SKM-1 treated with dmso at 0.1 percent for 144 hours (cell line): ENCODE data around the gene BPTF.
"Not testable (repeated sequence)": the region's sequence is repeated elsewhere in the genome, so short reads cannot be mapped to it uniquely, and the experiment has no call there.

Source experiments
- DNase-seq: peaks from one replicate; lab custom pipeline; 2025; ENCODE audit not compliant: unreplicated experiment; lab: John Stamatoyannopoulos, UW

Gene BPTF

DNA sequence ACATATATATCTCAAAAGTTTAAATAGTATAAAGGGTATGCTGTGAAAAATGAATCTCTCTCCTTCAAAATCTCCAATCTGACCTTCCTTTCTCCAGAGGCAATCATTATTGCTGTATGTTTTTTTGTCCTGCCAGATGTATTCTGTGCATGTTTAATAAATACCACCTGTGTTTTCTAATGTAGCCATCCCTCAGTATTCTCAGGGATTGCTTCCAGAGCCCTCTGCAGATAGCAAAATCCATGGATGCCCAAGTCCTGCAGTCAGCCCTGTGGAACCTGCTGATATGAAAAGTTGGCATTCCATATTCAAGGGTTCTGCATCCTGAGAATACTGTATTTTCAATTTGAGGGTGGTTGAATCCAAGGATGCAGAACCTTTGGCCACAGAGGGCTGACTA, 42.9 kb downstream of the BPTF start:
- DNase-seq, result no peak

DNA sequence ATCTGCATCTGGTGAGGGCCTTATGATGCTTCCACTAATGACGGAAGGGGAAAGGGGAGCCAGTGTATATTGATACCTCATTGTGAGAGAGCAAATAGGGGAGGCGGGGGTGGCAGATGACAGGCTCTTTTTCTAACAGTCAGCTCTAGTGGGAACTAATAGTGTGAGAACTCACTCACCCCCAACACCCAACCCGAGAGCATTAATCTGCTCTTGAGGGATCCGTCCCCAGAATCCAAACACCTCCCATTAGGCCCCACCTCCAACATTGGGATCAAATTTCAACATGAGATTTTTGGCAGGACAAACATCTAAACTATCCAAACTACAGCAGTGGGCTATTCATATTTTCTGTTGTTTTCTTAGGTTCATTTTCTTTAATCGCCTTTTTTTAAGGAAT, 54.4 kb downstream of the BPTF start:
- no peak for DNase-seq

GRCh38 chr17:67881083-67881482, 55.8 kb downstream of the BPTF start:
- DNase-seq, result no peak

- no peak for DNase-seq
These were observed 59.4 kb downstream of the BPTF start for GRCh38 chr17:67884741-67885140.

DNA sequence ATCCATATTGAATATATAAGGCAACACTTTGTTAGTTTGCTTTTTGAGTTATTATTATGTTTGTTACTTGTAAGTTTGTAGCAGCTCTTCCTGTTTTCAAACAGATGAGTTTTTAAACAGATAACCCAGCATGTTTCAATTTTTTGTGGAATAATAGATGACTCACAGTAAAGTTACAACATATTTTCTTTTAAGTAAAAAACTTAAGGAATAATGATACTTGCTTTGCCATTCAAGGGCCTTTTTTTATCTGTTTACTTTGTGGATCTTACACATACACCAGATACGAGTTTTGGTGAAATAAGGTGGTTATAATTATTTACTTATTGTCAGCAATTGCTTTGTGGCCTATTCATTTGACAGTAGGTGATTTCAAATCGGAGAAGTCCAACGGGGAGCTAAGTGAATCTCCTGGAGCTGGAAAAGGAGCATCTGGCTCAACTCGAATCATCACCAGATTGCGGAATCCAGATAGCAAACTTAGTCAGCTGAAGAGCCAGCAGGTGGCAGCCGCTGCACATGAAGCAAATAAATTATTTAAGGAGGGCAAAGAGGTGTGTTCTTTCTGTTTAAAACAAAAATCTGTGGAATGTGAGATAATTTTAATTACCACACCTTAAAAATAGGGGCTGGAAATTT, 66.3 kb downstream of the BPTF start:
- no peak for DNase-seq

- no peak for DNase-seq
These were observed 77.4 kb downstream of the BPTF start for GRCh38 chr17:67902511-67903231.

- not testable (repeated sequence) for DNase-seq
These were observed 80.0 kb downstream of the BPTF start for GRCh38 chr17:67905298-67905697.

GRCh38 chr17:67910117-67910803, 85.0 kb downstream of the BPTF start:
- not testable (repeated sequence) for DNase-seq

DNA sequence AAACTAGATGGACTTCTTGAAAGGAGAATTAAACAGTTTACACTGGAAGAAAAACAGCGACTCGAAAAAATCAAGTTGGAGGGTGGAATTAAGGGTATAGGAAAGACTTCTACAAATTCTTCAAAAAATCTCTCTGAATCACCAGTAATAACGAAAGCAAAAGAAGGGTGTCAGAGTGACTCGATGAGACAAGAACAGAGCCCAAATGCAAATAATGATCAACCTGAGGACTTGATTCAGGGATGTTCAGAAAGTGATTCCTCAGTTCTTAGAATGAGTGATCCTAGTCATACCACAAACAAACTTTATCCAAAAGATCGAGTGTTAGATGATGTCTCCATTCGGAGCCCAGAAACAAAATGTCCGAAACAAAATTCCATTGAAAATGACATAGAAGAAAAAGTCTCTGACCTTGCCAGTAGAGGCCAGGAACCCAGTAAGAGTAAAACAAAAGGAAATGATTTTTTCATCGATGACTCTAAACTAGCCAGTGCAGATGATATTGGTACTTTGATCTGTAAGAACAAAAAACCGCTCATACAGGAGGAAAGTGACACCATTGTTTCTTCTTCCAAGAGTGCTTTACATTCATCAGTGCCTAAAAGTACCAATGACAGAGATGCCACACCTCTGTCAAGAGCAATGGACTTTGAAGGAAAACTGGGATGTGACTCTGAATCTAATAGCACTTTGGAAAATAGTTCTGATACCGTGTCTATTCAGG, 85.9 kb downstream of the BPTF start:
- no peak for DNase-seq

GRCh38 chr17:67912088-67912487, 86.8 kb downstream of the BPTF start:
- no peak for DNase-seq

- no peak for DNase-seq
These were observed 87.4 kb downstream of the BPTF start for GRCh38 chr17:67912656-67913055.

DNA sequence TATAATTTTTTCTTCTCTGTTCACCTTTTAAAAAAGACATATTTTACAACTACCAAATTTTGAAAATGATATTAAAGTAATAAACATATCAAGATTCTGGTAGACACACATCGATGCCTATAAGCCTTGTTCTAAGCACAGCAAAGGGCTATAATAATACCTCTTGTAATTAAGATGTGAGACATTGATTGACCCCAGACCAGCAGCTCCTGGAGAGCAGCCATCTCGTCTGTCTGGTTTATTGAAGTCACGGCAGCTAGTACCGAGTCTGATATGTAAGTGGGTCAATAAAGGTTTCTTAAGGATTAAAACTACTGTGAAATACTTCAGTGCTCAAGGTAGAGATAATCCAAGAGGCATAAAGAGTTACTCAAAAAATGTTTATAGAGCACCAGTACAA, 94.9 kb downstream of the BPTF start:
- no peak for DNase-seq

GRCh38 chr17:67922503-67922902, 97.2 kb downstream of the BPTF start:
- no peak for DNase-seq

- not testable (repeated sequence) for DNase-seq
These were observed 103.5 kb downstream of the BPTF start for GRCh38 chr17:67928842-67929241.

DNA sequence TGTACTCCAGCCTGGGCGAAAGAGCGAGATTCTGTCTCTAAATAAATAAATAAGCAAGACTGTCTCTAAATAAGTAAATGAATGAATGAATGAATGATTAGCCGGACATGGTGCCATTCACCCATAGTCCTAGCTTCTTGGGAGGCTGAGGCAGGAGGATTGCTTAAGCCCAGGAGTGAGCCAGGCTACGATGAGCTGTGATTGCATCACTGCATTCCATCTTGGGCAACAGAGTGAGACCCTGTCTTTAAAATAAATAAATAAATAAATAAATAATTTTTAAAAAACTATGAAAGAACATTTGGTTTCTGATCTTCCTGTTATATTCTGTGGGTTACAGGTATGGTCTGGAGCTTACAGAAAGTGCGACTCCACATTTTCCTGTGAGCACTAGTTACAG, 105.9 kb downstream of the BPTF start:
- no peak for DNase-seq

GRCh38 chr17:67942810-67943209, 117.5 kb downstream of the BPTF start:
- DNase-seq, result no peak

DNA sequence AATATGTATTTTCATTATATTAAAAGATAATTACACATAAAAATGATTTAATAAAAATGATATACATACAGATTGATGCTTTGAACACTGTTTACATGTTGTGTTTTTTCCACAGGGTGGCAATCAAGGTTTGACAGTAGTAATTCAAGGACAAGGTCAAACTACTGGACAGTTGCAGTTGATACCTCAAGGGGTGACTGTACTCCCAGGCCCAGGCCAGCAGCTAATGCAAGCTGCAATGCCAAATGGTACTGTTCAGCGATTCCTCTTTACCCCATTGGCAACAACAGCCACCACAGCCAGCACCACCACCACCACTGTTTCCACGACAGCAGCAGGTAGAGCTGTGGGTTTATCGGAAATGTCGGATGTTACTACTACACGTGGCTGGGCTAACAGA, 118.7 kb downstream of the BPTF start:
- DNase-seq, result no peak

- no peak for DNase-seq
These were observed 121.2 kb downstream of the BPTF start for GRCh38 chr17:67946513-67946912.

- DNase-seq, result no peak
These were observed 122.1 kb downstream of the BPTF start for GRCh38 chr17:67947325-67947813.

DNA sequence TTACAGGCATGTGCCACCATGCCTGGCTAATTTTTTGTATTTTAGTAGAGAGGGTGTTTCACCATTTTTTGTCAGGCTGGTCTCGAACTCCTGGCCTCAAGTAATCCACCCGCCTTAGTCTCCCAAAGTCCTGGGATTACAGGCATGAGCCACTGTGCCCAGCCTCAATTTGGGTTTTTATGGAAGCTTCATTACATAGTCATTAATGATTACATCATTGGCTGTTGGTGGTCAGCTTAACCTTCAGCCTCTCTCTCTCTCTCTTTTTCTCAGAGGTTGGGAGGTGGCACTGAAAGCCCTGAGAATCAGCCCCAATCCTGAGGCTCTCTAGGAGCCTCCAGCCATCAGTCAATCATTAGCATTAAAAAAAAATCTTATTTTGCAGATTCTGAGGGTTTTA, 125.6 kb downstream of the BPTF start:
- DNase-seq, result no peak

DNA sequence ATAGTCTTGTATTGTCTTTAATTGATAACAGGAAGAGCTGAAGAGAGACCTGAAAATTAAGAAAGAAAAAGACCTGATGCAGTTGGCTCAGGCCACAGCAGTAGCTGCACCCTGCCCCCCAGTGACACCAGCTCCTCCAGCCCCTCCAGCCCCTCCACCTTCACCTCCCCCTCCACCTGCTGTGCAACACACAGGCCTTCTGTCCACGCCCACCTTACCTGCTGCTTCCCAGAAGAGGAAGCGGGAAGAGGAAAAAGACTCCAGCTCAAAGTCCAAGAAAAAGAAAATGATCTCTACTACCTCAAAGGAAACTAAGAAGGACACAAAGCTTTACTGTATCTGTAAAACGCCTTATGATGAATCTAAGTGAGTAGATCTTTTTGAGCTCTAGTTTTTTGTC, 134.2 kb downstream of the BPTF start:
- no peak for DNase-seq
